ENCODE results near the gene NEBL.

NEBL gene

GRCh38 chr10:20882091-20882490, 15.0 kb downstream of the NEBL start:
- Histone ChIP-seq H2AFZ (ENCODE audit: low read depth, low read length) (no peak overlapping the region), H3K79me2 (ENCODE audit: low read length) (no peaks in the 10 kb centered on the region), H3K4me3 (ENCODE audit: low read length) (no peak overlapping the region), H3K4me2 (ENCODE audit: low read length) (no peak overlapping the region), H3K9ac (ENCODE audit: low read length) (no peak overlapping the region), H4K20me1 (ENCODE audit: insufficient read depth, low read length) (no peaks in the 10 kb centered on the region), H3K27me3 (ENCODE audit: low read depth, low read length) (no peaks in the 10 kb centered on the region), H3K9me3 (ENCODE audit: insufficient read depth, low read length) (no peaks in the 10 kb centered on the region), H3K4me1 (ENCODE audit: low read length) (no peaks in the 10 kb centered on the region), H3K36me3 (replicated peaks; ENCODE audit: low read depth, low read length) (no peaks in the 10 kb centered on the region), H3K27ac (ENCODE audit: low read length) (no peak overlapping the region)
- TF ChIP-seq EZH2phosphoT487 (IDR thresholded peaks at IDR 0.05; ENCODE audit: low read depth): no peak
- TF ChIP-seq CTCF (IDR thresholded peaks at IDR 0.05; ENCODE audit: low read depth, low read length): no peak

DNA sequence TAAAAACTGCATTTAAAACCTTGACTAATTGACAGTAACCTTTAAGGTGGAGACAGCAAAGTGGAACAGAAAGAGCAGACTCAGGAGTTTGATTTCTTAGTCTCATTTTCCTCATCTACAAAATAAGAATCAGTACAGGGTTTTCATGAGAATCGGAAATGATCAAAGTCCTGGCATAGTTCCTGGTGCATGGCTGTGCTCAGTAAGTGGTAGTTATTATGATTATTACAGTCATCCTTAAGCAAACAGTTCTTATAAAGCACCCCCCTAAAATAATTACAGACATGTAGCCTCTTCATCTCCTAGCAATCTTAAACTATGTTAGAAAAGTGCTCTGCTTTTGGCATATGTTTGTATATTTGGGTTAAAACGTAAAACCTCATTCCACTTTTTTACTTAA, 18.0 kb downstream of the NEBL start:
- H3K27me3 ChIP-seq (ENCODE audit: low read depth, low read length): no peaks in the 10 kb centered on the region
- H3K4me3 ChIP-seq (ENCODE audit: low read length): no peak overlapping the region
- TF ChIP-seq CTCF (IDR thresholded peaks at IDR 0.05; ENCODE audit: low read depth, low read length) (no peak), EZH2phosphoT487 (IDR thresholded peaks at IDR 0.05; ENCODE audit: low read depth) (no peak)
- H3K4me1 ChIP-seq (ENCODE audit: low read length): no peaks in the 10 kb centered on the region
- no peak overlapping the region for H3K4me2 ChIP-seq (ENCODE audit: low read length)
- H3K9me3 ChIP-seq (ENCODE audit: insufficient read depth, low read length): no peaks in the 10 kb centered on the region
- no peaks in the 10 kb centered on the region for H4K20me1 ChIP-seq (ENCODE audit: insufficient read depth, low read length)
- no peaks in the 10 kb centered on the region for H3K79me2 ChIP-seq (ENCODE audit: low read length)
- H3K36me3 ChIP-seq (replicated peaks; ENCODE audit: low read depth, low read length): no peaks in the 10 kb centered on the region
- no peak overlapping the region for H3K27ac ChIP-seq (ENCODE audit: low read length)
- H2AFZ ChIP-seq (ENCODE audit: low read depth, low read length): no peak overlapping the region
- no peak overlapping the region for H3K9ac ChIP-seq (ENCODE audit: low read length)

GRCh38 chr10:20877986-20878983, 18.8 kb downstream of the NEBL start:
- H2AFZ ChIP-seq (ENCODE audit: low read depth, low read length): no peak overlapping the region
- no peaks in the 10 kb centered on the region for H3K9me3 ChIP-seq (ENCODE audit: insufficient read depth, low read length)
- H3K4me1 ChIP-seq (ENCODE audit: low read length): no peaks in the 10 kb centered on the region
- H4K20me1 ChIP-seq (ENCODE audit: insufficient read depth, low read length): no peaks in the 10 kb centered on the region
- H3K9ac ChIP-seq (ENCODE audit: low read length): no peak overlapping the region
- no peak overlapping the region for H3K27ac ChIP-seq (ENCODE audit: low read length)
- no peaks in the 10 kb centered on the region for H3K79me2 ChIP-seq (ENCODE audit: low read length)
- H3K36me3 ChIP-seq (replicated peaks; ENCODE audit: low read depth, low read length): no peaks in the 10 kb centered on the region
- H3K27me3 ChIP-seq (ENCODE audit: low read depth, low read length): no peaks in the 10 kb centered on the region
- no peak overlapping the region for H3K4me3 ChIP-seq (ENCODE audit: low read length)
- H3K4me2 ChIP-seq (ENCODE audit: low read length): no peak overlapping the region
- no peak for TF ChIP-seq CTCF (IDR thresholded peaks at IDR 0.05; ENCODE audit: low read depth, low read length)

GRCh38 chr10:20877554-20877953, 19.6 kb downstream of the NEBL start:
- Histone ChIP-seq H3K9me3 (ENCODE audit: insufficient read depth, low read length) (no peaks in the 10 kb centered on the region), H3K9ac (ENCODE audit: low read length) (no peak overlapping the region), H3K79me2 (ENCODE audit: low read length) (no peaks in the 10 kb centered on the region), H3K36me3 (replicated peaks; ENCODE audit: low read depth, low read length) (no peaks in the 10 kb centered on the region), H3K4me2 (ENCODE audit: low read length) (no peak overlapping the region), H3K27me3 (ENCODE audit: low read depth, low read length) (no peaks in the 10 kb centered on the region), H4K20me1 (ENCODE audit: insufficient read depth, low read length) (no peaks in the 10 kb centered on the region), H3K4me1 (ENCODE audit: low read length) (no peaks in the 10 kb centered on the region), H3K27ac (ENCODE audit: low read length) (no peak overlapping the region), H2AFZ (ENCODE audit: low read depth, low read length) (no peak overlapping the region), H3K4me3 (ENCODE audit: low read length) (no peak overlapping the region)
- TF ChIP-seq EZH2phosphoT487 (IDR thresholded peaks at IDR 0.05; ENCODE audit: low read depth): no peak
- no peak for TF ChIP-seq CTCF (IDR thresholded peaks at IDR 0.05; ENCODE audit: low read depth, low read length)
